ENCODE data around the gene STIP1.
"Not testable (repeated sequence)": the region's sequence is repeated elsewhere in the genome, so short reads cannot be mapped to it uniquely, and the experiment has no call there.

The STIP1 gene

DNA sequence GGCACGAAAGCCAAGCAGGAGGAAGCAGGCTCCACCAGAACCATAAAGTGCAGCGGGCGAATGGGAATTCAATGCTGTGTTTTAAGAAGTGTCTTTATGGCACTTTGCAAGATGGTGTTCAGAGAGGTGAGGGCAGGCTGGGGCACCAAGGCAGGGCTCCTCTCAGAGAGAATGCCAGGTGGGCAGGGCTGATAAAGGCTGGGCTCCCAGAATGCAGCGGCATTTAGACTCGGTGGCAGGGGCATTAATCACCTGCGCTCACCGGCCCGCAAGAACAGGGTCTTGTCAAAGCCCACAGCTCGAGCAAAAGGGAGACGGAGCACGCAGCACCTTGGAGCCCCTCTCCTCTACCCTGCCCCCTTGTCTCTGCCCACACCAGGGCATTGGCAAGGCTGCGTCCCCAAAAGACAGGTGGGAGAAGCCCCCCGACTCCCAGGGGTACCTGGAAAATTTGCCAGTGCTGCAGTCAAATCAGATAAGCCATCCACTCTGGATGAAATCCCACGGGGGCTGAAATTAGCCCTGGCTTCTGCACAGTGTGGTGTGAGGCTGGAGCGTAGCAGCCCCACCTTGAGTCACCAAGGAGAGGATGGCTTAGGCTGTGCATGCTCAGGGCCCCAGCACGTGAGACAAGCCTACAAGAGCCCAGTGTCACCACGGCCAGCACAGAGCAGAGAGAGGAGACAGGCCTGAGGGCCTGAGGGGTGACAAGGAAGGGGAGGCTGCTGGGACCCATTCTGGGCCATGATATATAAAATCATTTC, 28.2 kb upstream of the STIP1 start:
- H3K4me1 ChIP-seq (ENCODE audit: control insufficient read depth, insufficient read depth, low read length, poor library complexity, severe bottlenecking), result peaks cover 5% of the 10 kb centered on the region
- H3K27ac ChIP-seq (ENCODE audit: insufficient read depth, low read length, poor library complexity, severe bottlenecking), result no peak overlapping the region
- H3K36me3 ChIP-seq (ENCODE audit: control insufficient read depth, insufficient read depth, low read length), result no peaks in the 10 kb centered on the region
- H3K27me3 ChIP-seq (replicated peaks; ENCODE audit: control insufficient read depth, insufficient read depth, low read length, poor library complexity, severe bottlenecking), result no peaks in the 10 kb centered on the region
- DNase-seq, result no peak
- H3K4me3 ChIP-seq (ENCODE audit: insufficient read depth, low read depth, low read length, poor library complexity, severe bottlenecking), result no peak overlapping the region
- H3K9me3 ChIP-seq (ENCODE audit: control insufficient read depth, low read length), result no peaks in the 10 kb centered on the region

DNA sequence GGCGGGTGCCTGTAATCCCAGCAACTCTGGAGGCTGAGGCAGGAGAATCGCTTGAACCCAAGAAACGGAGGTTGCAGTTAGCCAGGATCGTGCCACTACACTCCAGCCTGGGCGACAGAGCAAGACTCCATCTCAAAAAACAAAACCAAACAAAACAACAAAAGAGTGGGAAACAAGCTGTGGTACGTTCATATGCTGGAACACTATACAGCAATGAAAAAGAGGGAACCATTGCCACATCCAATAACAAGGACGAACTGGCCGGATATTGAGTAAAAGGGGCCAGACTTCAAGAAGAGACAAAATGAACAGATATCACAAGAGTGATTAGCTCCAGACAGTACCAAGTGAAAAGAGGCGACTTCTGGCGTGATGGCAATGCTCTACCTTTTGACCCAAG, 24.9 kb upstream of the STIP1 start:
- H3K4me3 ChIP-seq (ENCODE audit: insufficient read depth, low read depth, low read length, poor library complexity, severe bottlenecking), result no peak overlapping the region
- no peaks in the 10 kb centered on the region for H3K27me3 ChIP-seq (replicated peaks; ENCODE audit: control insufficient read depth, insufficient read depth, low read length, poor library complexity, severe bottlenecking)
- peaks cover 5% of the 10 kb centered on the region for H3K4me1 ChIP-seq (ENCODE audit: control insufficient read depth, insufficient read depth, low read length, poor library complexity, severe bottlenecking)
- H3K27ac ChIP-seq (ENCODE audit: insufficient read depth, low read length, poor library complexity, severe bottlenecking), result no peak overlapping the region
- no peaks in the 10 kb centered on the region for H3K36me3 ChIP-seq (ENCODE audit: control insufficient read depth, insufficient read depth, low read length)
- no peak for DNase-seq
- no peaks in the 10 kb centered on the region for H3K9me3 ChIP-seq (ENCODE audit: control insufficient read depth, low read length)

DNA sequence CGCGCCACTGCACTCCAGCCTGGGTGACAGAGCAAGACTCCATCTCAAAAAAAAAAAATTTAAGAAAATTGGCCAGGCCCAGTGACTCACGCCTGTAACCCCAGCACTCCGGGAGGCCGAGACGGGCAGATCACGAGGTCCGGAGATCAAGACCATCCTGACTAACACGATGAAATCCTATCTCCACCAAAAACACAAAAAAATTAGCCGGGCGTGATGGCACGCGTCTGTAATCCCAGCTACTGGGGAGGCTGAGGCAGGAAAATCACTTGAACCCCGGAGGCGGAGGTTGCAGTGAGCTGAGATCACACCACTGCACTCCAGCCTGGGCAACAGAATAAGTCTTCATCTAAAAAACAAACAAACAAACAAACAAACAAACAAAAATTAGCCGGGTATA, 23.2 kb upstream of the STIP1 start:
- H3K4me1 ChIP-seq (ENCODE audit: control insufficient read depth, insufficient read depth, low read length, poor library complexity, severe bottlenecking), result peaks cover 11% of the 10 kb centered on the region
- not testable (repeated sequence) for H3K27ac ChIP-seq (ENCODE audit: insufficient read depth, low read length, poor library complexity, severe bottlenecking); H3K27me3 ChIP-seq (replicated peaks; ENCODE audit: control insufficient read depth, insufficient read depth, low read length, poor library complexity, severe bottlenecking); H3K36me3 ChIP-seq (ENCODE audit: control insufficient read depth, insufficient read depth, low read length); H3K4me3 ChIP-seq (ENCODE audit: insufficient read depth, low read depth, low read length, poor library complexity, severe bottlenecking); H3K9me3 ChIP-seq (ENCODE audit: control insufficient read depth, low read length); DNase-seq

DNA sequence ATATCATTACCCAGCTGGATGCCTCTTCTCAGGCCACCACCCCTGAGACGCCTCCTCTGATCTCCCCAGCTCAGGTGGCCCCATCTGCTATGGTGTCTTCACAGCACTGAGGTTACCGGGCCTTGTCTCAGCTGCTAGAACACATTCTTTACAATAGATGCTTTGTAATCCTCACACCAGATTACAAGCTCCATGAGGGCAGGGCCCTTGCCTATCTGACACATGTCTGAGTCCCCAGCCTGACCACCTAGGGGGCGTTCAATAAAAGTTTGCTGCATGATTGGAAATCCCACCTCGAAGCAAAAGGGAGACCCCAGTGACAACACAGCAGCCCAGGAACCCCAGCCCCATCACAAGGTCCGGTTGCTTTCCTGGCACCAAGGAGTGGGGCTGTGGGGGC, 22.0 kb upstream of the STIP1 start:
- Histone ChIP-seq H3K36me3 (ENCODE audit: control insufficient read depth, insufficient read depth, low read length) (no peaks in the 10 kb centered on the region), H3K27me3 (replicated peaks; ENCODE audit: control insufficient read depth, insufficient read depth, low read length, poor library complexity, severe bottlenecking) (no peaks in the 10 kb centered on the region), H3K9me3 (ENCODE audit: control insufficient read depth, low read length) (no peaks in the 10 kb centered on the region), H3K27ac (ENCODE audit: insufficient read depth, low read length, poor library complexity, severe bottlenecking) (no peak overlapping the region), H3K4me3 (ENCODE audit: insufficient read depth, low read depth, low read length, poor library complexity, severe bottlenecking) (no peak overlapping the region), H3K4me1 (ENCODE audit: control insufficient read depth, insufficient read depth, low read length, poor library complexity, severe bottlenecking) (peaks cover 11% of the 10 kb centered on the region)
- DNase-seq, result no peak

DNA sequence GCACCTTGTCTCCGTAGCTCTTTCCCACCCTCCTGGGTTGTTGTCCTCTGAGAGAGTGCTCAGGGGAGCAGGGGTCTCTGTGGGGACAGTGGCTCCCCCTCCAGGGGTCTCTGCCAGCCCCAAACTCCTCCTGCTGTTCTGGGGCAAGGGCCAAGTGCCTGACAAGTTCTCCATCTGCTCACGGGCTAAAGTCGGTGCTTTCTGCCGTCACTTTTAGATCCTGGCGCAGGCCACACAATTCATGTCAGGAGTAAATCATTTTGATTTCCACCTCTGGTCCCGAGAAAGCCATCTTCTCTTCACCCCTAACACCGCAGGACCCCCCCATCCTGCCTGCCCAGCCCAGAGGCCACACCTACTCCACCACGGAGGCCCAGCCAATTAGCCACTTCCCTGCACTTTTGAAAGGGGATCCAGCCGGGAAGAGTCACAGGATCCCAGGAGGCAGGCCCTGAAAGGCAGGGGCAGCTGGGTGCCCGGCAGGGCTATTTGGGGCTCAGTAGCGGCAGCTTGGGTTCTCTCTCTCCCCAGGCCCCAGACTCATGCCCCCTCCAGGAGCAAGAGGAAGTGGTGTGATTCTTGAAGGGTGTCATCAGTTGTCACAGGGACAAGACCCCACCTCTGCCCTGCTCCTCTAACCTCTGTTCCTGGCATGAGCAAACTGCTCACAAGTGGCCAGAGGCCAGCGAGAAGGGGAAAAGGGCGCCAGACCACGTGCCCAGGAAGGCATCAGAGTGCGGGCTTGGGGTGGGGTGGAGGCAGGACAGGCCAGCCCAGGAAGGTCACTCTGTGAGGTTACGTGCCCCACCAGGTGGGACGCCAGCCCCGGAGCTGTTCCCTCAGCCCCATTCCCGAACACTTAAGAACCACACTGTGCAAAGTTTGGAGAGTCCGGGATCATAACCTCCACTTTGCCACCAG, 21.3 kb upstream of the STIP1 start:
- no peak overlapping the region for H3K27ac ChIP-seq (ENCODE audit: insufficient read depth, low read length, poor library complexity, severe bottlenecking)
- no peaks in the 10 kb centered on the region for H3K9me3 ChIP-seq (ENCODE audit: control insufficient read depth, low read length)
- no peak overlapping the region for H3K4me3 ChIP-seq (ENCODE audit: insufficient read depth, low read depth, low read length, poor library complexity, severe bottlenecking)
- DNase-seq, result no peak
- no peaks in the 10 kb centered on the region for H3K27me3 ChIP-seq (replicated peaks; ENCODE audit: control insufficient read depth, insufficient read depth, low read length, poor library complexity, severe bottlenecking)
- no peaks in the 10 kb centered on the region for H3K36me3 ChIP-seq (ENCODE audit: control insufficient read depth, insufficient read depth, low read length)
- peaks cover 11% of the 10 kb centered on the region for H3K4me1 ChIP-seq (ENCODE audit: control insufficient read depth, insufficient read depth, low read length, poor library complexity, severe bottlenecking)

DNA sequence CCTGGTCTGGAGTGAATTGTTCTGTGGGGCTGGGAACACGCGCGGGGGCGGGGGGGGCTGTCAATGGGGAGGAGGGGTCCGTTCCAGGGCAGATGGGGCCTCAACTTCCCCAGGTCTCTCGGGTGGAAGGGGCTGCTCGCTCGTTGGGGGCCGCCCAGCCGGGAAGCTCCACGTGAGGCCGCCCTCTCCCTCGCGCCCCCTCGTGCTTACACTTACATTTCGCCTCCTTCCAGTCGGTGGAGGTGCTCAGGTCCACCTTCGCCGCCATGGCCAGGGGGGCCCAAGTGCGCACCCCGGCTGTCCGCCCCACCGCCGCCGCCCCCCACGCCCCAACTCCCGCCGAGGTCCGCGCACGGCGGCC, 20.5 kb upstream of the STIP1 start:
- Histone ChIP-seq H3K9me3 (ENCODE audit: control insufficient read depth, low read length) (no peaks in the 10 kb centered on the region), H3K36me3 (ENCODE audit: control insufficient read depth, insufficient read depth, low read length) (no peaks in the 10 kb centered on the region), H3K4me1 (ENCODE audit: control insufficient read depth, insufficient read depth, low read length, poor library complexity, severe bottlenecking) (peaks cover 11% of the 10 kb centered on the region), H3K27me3 (replicated peaks; ENCODE audit: control insufficient read depth, insufficient read depth, low read length, poor library complexity, severe bottlenecking) (no peaks in the 10 kb centered on the region), H3K4me3 (ENCODE audit: insufficient read depth, low read depth, low read length, poor library complexity, severe bottlenecking) (peak overlapping the region; percentile 83), H3K27ac (ENCODE audit: insufficient read depth, low read length, poor library complexity, severe bottlenecking) (peak overlapping the region; percentile 32)
- DNase-seq, result no peak

DNA sequence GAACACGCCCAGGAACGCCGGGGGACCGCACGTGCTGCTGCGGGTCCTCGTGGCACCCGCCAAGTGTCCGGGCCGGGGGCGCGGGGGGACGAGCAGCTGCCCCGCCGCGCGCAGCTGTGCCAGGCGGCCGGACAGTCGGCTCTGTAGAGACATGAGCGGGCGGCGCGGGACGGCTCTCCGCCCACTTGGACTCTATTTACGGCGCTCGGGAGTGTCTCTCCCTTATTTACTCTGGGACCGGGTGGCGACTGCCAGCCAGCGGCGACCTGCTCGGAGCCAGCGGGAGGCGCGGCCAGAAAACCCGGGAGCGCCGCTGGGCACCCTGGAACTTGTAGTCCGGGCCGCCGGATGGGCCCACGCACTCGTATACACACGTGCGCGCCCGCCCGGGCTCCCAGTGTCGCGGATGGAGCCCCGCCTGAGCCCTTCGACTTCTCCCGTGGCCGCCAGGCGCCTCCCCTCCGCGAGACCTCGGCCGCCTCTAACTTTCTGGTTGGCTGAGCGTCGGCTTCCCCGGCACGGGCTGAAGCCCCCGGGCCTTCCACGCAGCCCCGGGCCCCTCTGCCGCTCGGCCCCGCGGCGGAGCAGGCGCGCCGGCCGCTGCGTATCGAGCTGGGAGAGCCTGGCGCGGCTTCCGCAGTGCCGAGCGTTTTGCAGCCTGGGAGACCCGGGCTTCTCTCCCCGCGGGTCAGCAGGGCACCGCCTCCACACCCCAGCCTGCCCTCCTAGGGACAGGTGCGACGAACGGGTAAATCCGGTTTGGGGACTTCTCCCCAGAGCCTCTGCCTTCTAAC, 19.9 kb upstream of the STIP1 start, which contains the start of gene MACROD1:
TSS of gene MACROD1 (minus strand) at position 272 of the 794 bp plus-strand sequence. CDS start at position 153, 119 bp downstream.
- H3K36me3 ChIP-seq (ENCODE audit: control insufficient read depth, insufficient read depth, low read length), result no peaks in the 10 kb centered on the region
- no peaks in the 10 kb centered on the region for H3K9me3 ChIP-seq (ENCODE audit: control insufficient read depth, low read length)
- H3K4me3 ChIP-seq (ENCODE audit: insufficient read depth, low read depth, low read length, poor library complexity, severe bottlenecking), result peak within 1 kb of the TSS; percentile 83
- H3K4me1 ChIP-seq (ENCODE audit: control insufficient read depth, insufficient read depth, low read length, poor library complexity, severe bottlenecking), result peaks cover 11% of the 10 kb centered on the region
- DNase-seq, result peak; percentile 55 to 64 (median 63)
- H3K27ac ChIP-seq (ENCODE audit: insufficient read depth, low read length, poor library complexity, severe bottlenecking), result peak within 1 kb of the TSS; percentile 49
- H3K27me3 ChIP-seq (replicated peaks; ENCODE audit: control insufficient read depth, insufficient read depth, low read length, poor library complexity, severe bottlenecking), result no peaks in the 10 kb centered on the region

DNA sequence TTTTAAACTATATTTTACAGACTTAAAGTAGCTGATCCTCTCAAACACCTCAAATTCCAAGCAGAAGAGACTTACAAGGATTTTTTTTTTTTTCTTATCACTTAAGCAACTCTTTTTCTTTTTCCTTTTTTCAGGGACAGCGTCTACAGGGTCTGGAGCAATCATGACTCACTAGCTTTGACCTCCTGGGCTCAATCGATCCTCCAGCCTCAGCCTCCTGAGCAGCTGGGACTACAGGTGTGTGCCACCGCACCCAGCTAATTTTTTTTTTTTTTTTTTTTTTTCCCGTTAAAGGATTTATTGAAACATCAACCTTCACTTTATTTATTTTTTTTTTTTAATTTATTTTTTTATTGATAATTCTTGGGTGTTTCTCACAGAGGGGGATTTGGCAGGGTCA, 15.6 kb upstream of the STIP1 start:
- Histone ChIP-seq H3K27ac (ENCODE audit: insufficient read depth, low read length, poor library complexity, severe bottlenecking) (no peak overlapping the region), H3K9me3 (ENCODE audit: control insufficient read depth, low read length) (no peaks in the 10 kb centered on the region), H3K4me3 (ENCODE audit: insufficient read depth, low read depth, low read length, poor library complexity, severe bottlenecking) (no peak overlapping the region), H3K27me3 (replicated peaks; ENCODE audit: control insufficient read depth, insufficient read depth, low read length, poor library complexity, severe bottlenecking) (no peaks in the 10 kb centered on the region), H3K4me1 (ENCODE audit: control insufficient read depth, insufficient read depth, low read length, poor library complexity, severe bottlenecking) (peaks cover 7% of the 10 kb centered on the region), H3K36me3 (ENCODE audit: control insufficient read depth, insufficient read depth, low read length) (no peaks in the 10 kb centered on the region)
- no peak for DNase-seq

DNA sequence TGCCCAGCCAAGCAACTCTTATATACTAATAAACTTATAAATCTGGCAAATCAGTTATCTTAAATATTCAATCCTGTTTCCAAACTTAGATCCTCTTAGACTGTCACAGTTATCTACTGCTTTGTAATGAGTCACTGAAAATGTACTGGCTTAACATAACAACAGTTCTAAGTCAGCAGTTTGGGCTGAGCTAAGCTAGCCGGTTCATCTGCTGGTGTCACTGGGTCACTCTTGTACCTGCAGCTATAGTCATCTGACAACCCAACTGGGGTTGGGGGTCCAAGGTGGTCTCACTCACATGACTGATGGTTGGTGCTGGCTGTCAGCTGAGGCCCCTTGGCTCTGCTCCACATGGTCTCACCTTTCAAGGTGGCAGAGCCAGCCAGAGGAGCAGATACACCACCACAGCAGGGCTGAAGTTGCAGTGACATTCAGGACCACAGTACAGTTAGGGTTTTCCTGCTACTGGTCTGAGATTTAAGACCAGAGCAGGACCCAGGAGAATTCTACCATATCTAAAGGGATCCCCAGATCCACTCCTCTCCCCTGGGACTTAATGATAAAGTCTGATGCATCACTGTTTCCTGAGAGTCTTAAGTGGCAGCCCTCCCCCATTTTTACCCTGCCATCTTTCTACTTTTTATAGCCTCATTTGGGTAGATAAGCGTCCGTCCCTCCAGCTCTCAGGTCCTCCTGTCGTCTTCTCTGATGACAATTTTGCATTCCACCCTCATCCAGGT, 12.2 kb upstream of the STIP1 start:
- no peak for DNase-seq
- H3K27me3 ChIP-seq (replicated peaks; ENCODE audit: control insufficient read depth, insufficient read depth, low read length, poor library complexity, severe bottlenecking), result no peaks in the 10 kb centered on the region

More for the DNA sequence above, 12.2 kb upstream of the STIP1 start:
- H3K9me3 ChIP-seq (ENCODE audit: control insufficient read depth, low read length), result no peaks in the 10 kb centered on the region
- no peaks in the 10 kb centered on the region for H3K36me3 ChIP-seq (ENCODE audit: control insufficient read depth, insufficient read depth, low read length)
- no peak overlapping the region for H3K27ac ChIP-seq (ENCODE audit: insufficient read depth, low read length, poor library complexity, severe bottlenecking)
- H3K4me3 ChIP-seq (ENCODE audit: insufficient read depth, low read depth, low read length, poor library complexity, severe bottlenecking), result no peak overlapping the region
- no peaks in the 10 kb centered on the region for H3K4me1 ChIP-seq (ENCODE audit: control insufficient read depth, insufficient read depth, low read length, poor library complexity, severe bottlenecking)

Measured in effector memory CD4-positive, alpha-beta T cell (primary cell).